ENCODE results near the gene NT5C3B. TPM values are rescaled to one million over a fixed set of nuclear protein-coding genes. Genes with fewer than 3 reads are reported as not detected.
"Not testable (repeated sequence)": the region's sequence is repeated elsewhere in the genome, so short reads cannot be mapped to it uniquely, and the experiment has no call there.

Gene NT5C3B
- total RNA-seq, 3 donors from 2014 or later, result 50.2 to 83.9 (median 60.6) TPM

DNA sequence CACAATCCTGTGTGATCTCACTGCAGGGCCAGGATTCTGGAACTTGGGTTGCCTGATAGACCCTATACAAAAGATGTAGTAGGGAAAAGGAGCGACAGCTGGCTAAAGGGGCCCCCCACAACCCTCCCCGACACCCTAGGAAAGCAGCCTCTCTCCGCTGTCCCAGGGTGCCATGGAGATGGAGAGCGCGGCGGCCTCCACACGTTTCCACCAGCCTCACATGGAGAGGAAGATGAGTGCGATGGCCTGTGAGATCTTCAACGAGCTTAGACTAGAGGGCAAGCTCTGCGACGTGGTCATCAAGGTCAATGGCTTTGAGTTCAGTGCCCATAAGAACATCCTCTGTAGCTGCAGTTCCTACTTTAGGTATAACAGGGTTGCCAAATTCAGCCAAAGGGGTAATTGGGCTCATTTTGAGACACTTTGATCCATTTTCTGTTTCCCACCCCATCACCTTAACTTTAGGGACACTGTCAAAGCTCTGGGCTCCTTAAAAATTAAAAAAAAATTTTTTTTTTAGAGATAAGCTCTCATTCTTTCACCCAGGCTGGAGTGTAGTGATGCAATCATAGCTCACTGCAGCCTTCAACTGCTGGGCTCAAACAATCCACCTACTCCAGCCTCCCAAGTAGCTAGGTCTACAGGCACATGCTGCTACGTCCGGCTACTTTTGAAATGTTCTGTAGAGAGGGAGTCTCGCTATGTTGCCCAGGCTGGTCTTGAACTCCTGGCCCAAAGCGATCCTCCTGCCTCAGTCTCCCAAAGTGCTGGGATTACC lies 1.9 kb upstream of the NT5C3B start, which contains the start of gene KLHL10:
Gene KLHL10 (plus strand): TSS at position 65 of the 778 bp plus-strand sequence. CDS start 108 bp downstream, at position 173.
- H3K4me1 ChIP-seq, result no peaks in the 10 kb centered on the region
- DNase-seq (ENCODE audit: low spot score in 2 of 2), result no peak
- H3K36me3 ChIP-seq, result no peaks in the 10 kb centered on the region
- intact Hi-C loops (cut with DNase I; ENCODE audit: low total_unique reads), result no loop called here
- H3K27me3 ChIP-seq, result no peaks in the 10 kb centered on the region
- H3K4me3 ChIP-seq, result peak within 1 kb of the TSS in 2 of 3 donors; percentile 90 to 94
- no peaks in the 10 kb centered on the region for H3K9me3 ChIP-seq
- peak within 1 kb of the TSS; percentile 83 to 90 for H3K27ac ChIP-seq
- TF ChIP-seq, protein P1, sequence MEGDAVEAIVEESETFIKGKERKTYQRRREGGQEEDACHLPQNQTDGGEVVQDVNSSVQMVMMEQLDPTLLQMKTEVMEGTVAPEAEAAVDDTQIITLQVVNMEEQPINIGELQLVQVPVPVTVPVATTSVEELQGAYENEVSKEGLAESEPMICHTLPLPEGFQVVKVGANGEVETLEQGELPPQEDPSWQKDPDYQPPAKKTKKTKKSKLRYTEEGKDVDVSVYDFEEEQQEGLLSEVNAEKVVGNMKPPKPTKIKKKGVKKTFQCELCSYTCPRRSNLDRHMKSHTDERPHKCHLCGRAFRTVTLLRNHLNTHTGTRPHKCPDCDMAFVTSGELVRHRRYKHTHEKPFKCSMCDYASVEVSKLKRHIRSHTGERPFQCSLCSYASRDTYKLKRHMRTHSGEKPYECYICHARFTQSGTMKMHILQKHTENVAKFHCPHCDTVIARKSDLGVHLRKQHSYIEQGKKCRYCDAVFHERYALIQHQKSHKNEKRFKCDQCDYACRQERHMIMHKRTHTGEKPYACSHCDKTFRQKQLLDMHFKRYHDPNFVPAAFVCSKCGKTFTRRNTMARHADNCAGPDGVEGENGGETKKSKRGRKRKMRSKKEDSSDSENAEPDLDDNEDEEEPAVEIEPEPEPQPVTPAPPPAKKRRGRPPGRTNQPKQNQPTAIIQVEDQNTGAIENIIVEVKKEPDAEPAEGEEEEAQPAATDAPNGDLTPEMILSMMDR (IDR thresholded peaks at IDR 0.05), result no peak

DNA sequence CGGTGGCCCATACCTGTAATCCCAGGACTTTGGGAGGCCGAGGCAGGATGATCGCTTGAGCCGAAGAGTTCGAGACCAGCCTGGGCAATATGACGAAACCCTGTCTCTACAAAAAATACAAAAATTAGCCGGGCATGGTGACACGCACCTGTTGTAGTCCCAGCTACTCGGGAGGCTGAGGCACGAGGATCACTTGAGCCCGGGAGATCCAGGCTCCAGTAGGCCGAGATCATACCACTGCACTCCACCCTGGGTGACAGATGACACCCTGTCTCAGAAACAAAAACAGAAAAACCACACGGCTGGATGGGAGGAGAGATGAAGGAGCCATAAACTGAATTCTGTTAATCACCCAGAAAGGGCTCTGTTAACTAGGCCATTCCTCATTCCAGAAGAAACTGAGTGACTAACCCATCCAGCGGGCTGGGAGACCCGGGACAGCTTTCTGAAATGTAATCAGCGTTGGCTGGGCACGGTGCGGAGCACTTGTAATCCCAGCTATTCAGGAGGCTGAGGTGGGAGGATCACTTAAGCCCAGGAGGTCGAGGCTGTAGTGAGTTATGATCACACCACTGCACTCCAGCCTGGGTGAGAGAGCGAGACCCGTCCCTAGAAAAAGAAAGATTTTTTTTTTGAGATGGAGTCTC lies 641 bp upstream of the NT5C3B start:
- no peaks in the 10 kb centered on the region for H3K36me3 ChIP-seq
- intact Hi-C loops (cut with DNase I; ENCODE audit: low total_unique reads), result no loop called here
- no peaks in the 10 kb centered on the region for H3K4me1 ChIP-seq
- no peaks in the 10 kb centered on the region for H3K27me3 ChIP-seq
- no peak for TF ChIP-seq POLR2AphosphoS5 (IDR thresholded peaks at IDR 0.05)
- TF ChIP-seq, protein P1 (IDR thresholded peaks at IDR 0.05), result no peak
- no peak for TF ChIP-seq POLR2A (IDR thresholded peaks at IDR 0.05)
- peak overlapping the region; percentile 83 to 90 for H3K27ac ChIP-seq
- no peaks in the 10 kb centered on the region for H3K9me3 ChIP-seq
- DNase-seq (ENCODE audit: low spot score in 2 of 2), result no peak
- H3K4me3 ChIP-seq, result peak overlapping the region; percentile 90 to 94 (median 94)

DNA sequence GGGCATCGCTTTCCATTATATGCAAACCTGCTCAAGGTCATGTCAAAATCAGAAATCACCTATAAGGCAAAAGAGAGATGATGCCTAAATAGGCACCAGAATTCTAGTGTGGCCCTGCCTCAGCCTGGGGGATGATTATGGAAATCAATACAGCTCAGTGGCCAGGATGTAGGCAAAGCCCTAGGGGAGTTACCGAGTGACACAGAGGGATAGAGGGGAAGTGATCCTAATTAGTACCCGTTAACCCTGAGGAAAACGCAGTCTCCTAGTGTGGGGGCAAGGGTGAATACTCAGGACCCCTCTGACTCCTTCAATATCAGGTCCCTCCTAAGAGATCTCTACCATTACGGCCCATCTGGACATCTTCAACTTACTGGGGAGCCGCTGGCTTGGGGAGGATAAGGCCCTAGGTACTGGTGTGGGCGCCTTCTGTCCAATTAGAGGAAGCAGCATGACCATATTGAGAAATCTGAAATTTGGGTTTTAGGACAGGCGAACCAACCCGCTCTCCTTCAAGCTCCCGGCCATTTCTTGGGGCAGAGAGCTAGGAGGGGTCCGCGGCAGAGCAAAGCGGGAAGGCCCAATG lies 725 bp downstream of the NT5C3B start:
- DNase-seq (ENCODE audit: low spot score in 2 of 2), result no peak
- Histone ChIP-seq H3K36me3 (no peaks in the 10 kb centered on the region), H3K27ac (peak overlapping the region; percentile 83 to 90), H3K9me3 (no peaks in the 10 kb centered on the region), H3K27me3 (no peaks in the 10 kb centered on the region), H3K4me3 (peak overlapping the region; percentile 90 to 94 (median 94)), H3K4me1 (no peaks in the 10 kb centered on the region)
- intact Hi-C loops (cut with DNase I; ENCODE audit: low total_unique reads), result no loop called here
- TF ChIP-seq, protein P1 (IDR thresholded peaks at IDR 0.05), result no peak
- TF ChIP-seq POLR2AphosphoS5 (IDR thresholded peaks at IDR 0.05), result no peak
- TF ChIP-seq POLR2A (IDR thresholded peaks at IDR 0.05), result no peak

- DNase-seq (ENCODE audit: low spot score in 2 of 2); H3K4me3 ChIP-seq; H3K36me3 ChIP-seq; H3K27me3 ChIP-seq; H3K4me1 ChIP-seq; H3K9me3 ChIP-seq; intact Hi-C loops (cut with DNase I; ENCODE audit: low total_unique reads); H3K27ac ChIP-seq: not testable (repeated sequence)
These were observed 6.1 kb downstream of the NT5C3B start for GRCh38 chr17:41829961-41830360.

DNA sequence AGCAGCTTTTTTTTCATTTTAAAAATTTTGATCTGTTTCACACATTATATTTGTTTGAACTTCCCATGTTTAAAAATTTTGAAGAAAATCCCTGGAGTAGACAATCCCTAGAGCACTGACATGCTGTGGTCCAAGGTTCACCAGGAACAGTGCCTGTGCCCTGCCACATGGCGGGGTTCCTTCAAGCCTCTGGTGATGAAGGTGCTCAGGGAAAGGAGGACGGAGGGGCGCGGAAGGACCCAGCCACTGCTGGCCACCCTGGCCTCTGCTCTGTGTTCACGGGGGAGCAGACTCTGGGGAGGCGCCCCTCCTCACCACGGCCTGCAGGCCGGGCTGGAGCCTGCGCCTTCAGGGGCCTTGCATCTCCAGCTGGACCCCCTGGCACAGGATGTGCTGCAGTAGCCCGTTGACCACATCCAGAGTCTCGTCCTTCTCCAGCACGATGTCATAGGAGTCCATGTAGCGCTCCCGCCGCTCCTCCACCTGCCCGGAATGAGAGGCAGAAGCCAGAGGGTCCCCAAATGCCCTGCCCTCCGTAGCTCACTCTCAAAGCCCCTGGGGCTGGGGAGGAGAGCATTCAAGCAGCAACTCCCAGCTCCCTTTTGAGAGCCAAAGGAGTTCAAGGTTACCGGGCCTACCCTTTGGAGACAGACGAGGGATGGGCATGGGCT lies 10.7 kb downstream of the NT5C3B start:
- intact Hi-C loops (cut with DNase I; ENCODE audit: low total_unique reads), result no loop called here
- no peak overlapping the region for H3K4me3 ChIP-seq
- no peaks in the 10 kb centered on the region for H3K27me3 ChIP-seq
- no peaks in the 10 kb centered on the region for H3K9me3 ChIP-seq
- no peak overlapping the region for H3K27ac ChIP-seq
- H3K4me1 ChIP-seq, result no peaks in the 10 kb centered on the region
- peak in 1 of 2 donors; percentile 34 for DNase-seq (ENCODE audit: low spot score in 2 of 2)
- H3K36me3 ChIP-seq, result no peaks in the 10 kb centered on the region
- TF ChIP-seq POLR2A (IDR thresholded peaks at IDR 0.05) (no peak), POLR2AphosphoS5 (IDR thresholded peaks at IDR 0.05) (no peak)
- TF ChIP-seq, protein P1 (IDR thresholded peaks at IDR 0.05), result no peak
